Loucy (cell line): ENCODE results near the gene TGM2.

Source experiments
- H2AFZ ChIP-seq: fragments of 200-600 bp; sonication (generic); 2 replicates; pipeline ENCODE4 v1.6.0; 2016; ENCODE audit warnings: antibody characterized with exemption, mild to moderate bottlenecking, low read length, moderate library complexity
- H3F3A ChIP-seq: fragments of 200-600 bp; 2 replicates; pipeline ENCODE4 v1.6.0; 2016; ENCODE audit warnings: antibody characterized with exemption, low read depth, mild to moderate bottlenecking
- H3K27me3 ChIP-seq: fragments of 200-600 bp; sonication (generic); 2 replicates; pipeline ENCODE4 v1.6.1; 2014; ENCODE audit warnings: low read length, mild to moderate bottlenecking; ENCODE audit not compliant: insufficient read depth, poor library complexity, severe bottlenecking
- H3K36me3 ChIP-seq: fragments of 200-600 bp; sonication (generic); 2 replicates; pipeline ENCODE4 v1.6.1; 2016; ENCODE audit warnings: low read length; ENCODE audit not compliant: insufficient read depth
- H3K4me1 ChIP-seq: fragments of 200-600 bp; sonication (generic); 2 replicates; pipeline ENCODE4 v1.5.1; 2014; ENCODE audit warnings: low read length, mild to moderate bottlenecking; ENCODE audit not compliant: insufficient read depth, poor library complexity, severe bottlenecking
- H3K4me2 ChIP-seq: fragments of 200-600 bp; sonication (generic); 2 replicates; pipeline ENCODE4 v1.6.0; 2014; ENCODE audit warnings: antibody characterized with exemption, low read length, low read depth, mild to moderate bottlenecking; ENCODE audit not compliant: poor library complexity, severe bottlenecking
- H3K4me3 ChIP-seq: fragments of 200-600 bp; sonication (generic); 2 replicates; pipeline ENCODE4 v1.5.1; 2014; ENCODE audit warnings: low read length, mild to moderate bottlenecking, mixed read lengths; ENCODE audit not compliant: poor library complexity, severe bottlenecking
- H3K79me2 ChIP-seq: fragments of 200-600 bp; sonication (generic); 2 replicates; pipeline ENCODE4 v1.6.1; 2014; ENCODE audit warnings: low read length; ENCODE audit not compliant: insufficient read depth
- H3K9ac ChIP-seq: fragments of 200-600 bp; sonication (generic); 2 replicates; pipeline ENCODE4 v1.6.0; 2014; ENCODE audit warnings: mild to moderate bottlenecking, low read depth, low read length, moderate library complexity; ENCODE audit not compliant: poor library complexity, severe bottlenecking
- H3K9me2 ChIP-seq: fragments of 200-600 bp; sonication (generic); replicated peaks from 2 replicates; pipeline ENCODE4 v1.6.1; 2016; ENCODE audit warnings: low read depth, low read length, mixed read lengths
- H3K9me3 ChIP-seq: fragments of 200-600 bp; sonication (generic); 2 replicates; pipeline ENCODE4 v1.6.1; 2014; ENCODE audit warnings: mild to moderate bottlenecking, antibody characterized with exemption, low read length, low read depth; ENCODE audit not compliant: insufficient read depth
- H4K20me1 ChIP-seq: fragments of 200-600 bp; sonication (generic); 2 replicates; pipeline ENCODE4 v1.6.0; 2014; ENCODE audit warnings: antibody characterized with exemption, low read length, mild to moderate bottlenecking; ENCODE audit not compliant: insufficient read depth, poor library complexity, severe bottlenecking
- EZH2phosphoT487 ChIP-seq: fragments of 200-600 bp; IDR thresholded peaks from 2 replicates; pipeline ENCODE4 v1.6.1; 2018; ENCODE audit warnings: antibody characterized with exemption, mild to moderate bottlenecking, moderate library complexity, borderline replicate concordance
- TF ChIP-seq, protein P1 (sequence below): fragments of 200-600 bp; sonication (generic); conservative IDR thresholded peaks from 2 replicates; pipeline ENCODE4 v1.5.1; 2014; ENCODE audit warnings: mild to moderate bottlenecking, antibody characterized with exemption, low read length

TGM2 gene

DNA sequence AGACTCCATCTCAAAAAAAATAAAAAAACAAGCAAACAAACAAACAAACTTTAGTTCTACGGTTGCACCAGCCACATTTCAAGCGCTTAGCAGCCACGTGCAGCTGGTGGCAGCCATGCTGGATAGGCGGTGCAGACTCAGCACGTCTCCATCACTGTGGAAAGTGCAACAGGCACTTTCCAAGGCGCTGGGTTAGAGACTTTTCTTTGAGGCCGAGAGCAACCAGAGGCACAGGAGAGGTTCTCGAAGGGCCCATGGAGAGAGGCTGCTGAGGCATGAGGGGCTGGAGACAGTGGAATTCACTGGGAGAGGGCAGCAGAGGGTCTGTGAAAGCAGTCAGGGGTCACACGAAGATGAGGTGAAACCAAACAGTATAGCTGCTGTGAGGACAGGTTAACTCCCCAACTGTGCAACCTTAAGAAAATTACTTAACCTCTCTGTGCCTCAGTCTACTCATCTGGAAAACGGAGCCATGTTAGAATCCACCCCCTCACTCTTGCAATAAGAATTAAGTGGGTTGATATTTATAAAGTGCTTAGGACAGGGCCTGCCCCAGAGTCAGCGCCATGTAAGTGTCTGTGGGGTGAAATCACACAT is 27.5 kb downstream of the TGM2 start:
- no peaks in the 10 kb centered on the region for H4K20me1 ChIP-seq
- no peak overlapping the region for H3K4me2 ChIP-seq
- H3K9ac ChIP-seq, result no peak overlapping the region
- no peak for TF ChIP-seq EZH2phosphoT487
- TF ChIP-seq, protein P1, sequence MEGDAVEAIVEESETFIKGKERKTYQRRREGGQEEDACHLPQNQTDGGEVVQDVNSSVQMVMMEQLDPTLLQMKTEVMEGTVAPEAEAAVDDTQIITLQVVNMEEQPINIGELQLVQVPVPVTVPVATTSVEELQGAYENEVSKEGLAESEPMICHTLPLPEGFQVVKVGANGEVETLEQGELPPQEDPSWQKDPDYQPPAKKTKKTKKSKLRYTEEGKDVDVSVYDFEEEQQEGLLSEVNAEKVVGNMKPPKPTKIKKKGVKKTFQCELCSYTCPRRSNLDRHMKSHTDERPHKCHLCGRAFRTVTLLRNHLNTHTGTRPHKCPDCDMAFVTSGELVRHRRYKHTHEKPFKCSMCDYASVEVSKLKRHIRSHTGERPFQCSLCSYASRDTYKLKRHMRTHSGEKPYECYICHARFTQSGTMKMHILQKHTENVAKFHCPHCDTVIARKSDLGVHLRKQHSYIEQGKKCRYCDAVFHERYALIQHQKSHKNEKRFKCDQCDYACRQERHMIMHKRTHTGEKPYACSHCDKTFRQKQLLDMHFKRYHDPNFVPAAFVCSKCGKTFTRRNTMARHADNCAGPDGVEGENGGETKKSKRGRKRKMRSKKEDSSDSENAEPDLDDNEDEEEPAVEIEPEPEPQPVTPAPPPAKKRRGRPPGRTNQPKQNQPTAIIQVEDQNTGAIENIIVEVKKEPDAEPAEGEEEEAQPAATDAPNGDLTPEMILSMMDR, result no peak
- no peak overlapping the region for H2AFZ ChIP-seq
- H3K4me3 ChIP-seq, result no peak overlapping the region
- H3K9me3 ChIP-seq, result no peaks in the 10 kb centered on the region
- no peaks in the 10 kb centered on the region for H3K79me2 ChIP-seq
- no peaks in the 10 kb centered on the region for H3K27me3 ChIP-seq
- no peaks in the 10 kb centered on the region for H3K36me3 ChIP-seq
- peaks cover 45% of the 10 kb centered on the region for H3K4me1 ChIP-seq
- no peaks in the 10 kb centered on the region; the same call in 1 of the 2 replicates for H3F3A ChIP-seq
- no peaks in the 10 kb centered on the region for H3K9me2 ChIP-seq

DNA sequence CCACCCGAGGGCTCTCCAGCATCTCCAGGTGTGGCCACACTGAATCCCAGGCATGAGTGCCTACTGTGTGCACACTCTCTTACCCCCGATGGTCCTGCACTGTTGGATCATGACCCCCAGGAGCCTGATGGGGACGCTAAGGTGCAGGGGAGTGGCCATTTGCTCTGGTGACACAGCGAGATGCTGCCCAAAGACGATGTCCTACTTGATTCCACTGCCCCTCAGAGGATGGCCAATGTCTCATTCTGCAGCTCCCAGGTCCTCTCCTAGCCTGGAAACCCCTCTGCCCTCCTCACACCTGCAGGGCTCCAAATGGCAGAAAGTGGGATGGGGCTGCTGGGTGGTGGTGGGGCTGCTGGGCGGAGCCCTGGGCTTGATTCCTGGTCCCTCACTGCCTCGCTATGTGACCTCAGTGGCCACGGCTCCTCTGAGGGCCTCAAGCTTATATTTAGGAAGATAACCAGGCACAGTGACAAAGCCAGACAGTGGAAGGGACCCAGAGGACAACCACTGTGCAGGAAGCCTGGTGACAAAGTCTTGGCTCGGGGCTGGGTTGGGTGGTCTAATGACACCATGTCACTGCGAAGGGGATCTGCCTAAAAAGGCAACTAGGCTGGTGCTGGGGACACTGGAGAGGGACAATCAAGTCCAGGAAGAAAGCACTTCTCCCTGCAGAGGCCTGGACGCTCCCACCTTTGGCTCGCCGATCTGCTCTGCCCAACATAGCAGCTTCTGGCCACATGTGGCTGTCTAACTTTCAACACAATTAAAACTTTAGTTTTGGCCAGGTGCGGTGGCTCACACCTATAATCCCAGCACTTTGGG is 28.4 kb downstream of the TGM2 start:
- Histone ChIP-seq H3K4me3 (no peak overlapping the region), H3F3A (no peaks in the 10 kb centered on the region; the same call in 1 of the 2 replicates)

DNA sequence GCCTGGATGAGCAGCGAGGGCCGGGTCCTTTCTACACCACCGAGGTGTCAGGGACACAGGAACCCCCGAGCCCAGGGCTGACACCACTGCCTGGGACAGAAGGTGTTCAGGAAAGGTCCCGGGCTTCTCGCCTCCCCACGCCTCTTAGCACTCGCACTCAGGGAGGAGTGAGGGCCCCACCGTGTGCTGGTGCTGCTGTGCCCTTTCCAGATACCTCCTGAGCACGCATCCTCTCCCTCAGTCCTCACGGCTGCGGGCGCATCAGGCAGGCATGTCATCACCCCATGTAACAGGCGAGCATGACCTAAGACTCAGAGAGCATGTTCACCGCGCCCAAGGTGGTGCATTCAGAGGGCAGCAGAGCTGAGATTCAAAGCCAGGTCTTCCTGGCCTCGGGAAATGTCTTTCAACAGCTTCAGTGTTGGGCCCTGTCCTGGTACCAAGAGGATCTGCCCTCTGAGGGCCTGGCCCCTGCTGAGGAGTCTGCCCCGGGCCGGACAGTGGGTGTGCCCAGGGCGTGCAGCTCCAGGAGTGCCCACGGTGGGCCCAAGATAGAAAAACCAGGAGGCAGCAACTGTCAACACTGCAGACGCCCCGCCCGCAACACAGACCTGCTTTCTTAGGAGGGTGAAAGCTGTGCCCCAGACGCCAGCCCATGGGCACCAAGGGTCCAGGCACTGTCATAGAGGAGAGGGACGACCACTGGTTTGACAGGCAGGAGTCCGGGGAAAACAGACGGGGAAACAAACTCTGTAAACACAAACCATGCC is 29.2 kb downstream of the TGM2 start:
- H3K27me3 ChIP-seq, result no peaks in the 10 kb centered on the region
- H3K36me3 ChIP-seq, result no peaks in the 10 kb centered on the region
- TF ChIP-seq, protein P1, result no peak
- TF ChIP-seq EZH2phosphoT487, result no peak
- no peaks in the 10 kb centered on the region for H3K9me2 ChIP-seq
- H3K9me3 ChIP-seq, result no peaks in the 10 kb centered on the region
- no peaks in the 10 kb centered on the region for H4K20me1 ChIP-seq
- H3K79me2 ChIP-seq, result no peaks in the 10 kb centered on the region
- H3K4me2 ChIP-seq, result no peak overlapping the region
- H3K4me1 ChIP-seq, result peaks cover 41% of the 10 kb centered on the region
- H2AFZ ChIP-seq, result no peak overlapping the region
- no peak overlapping the region for H3K4me3 ChIP-seq
- no peaks in the 10 kb centered on the region; the same call in 1 of the 2 replicates for H3F3A ChIP-seq
- H3K9ac ChIP-seq, result peak overlapping the region; percentile 37

More for the DNA sequence above, 28.4 kb downstream of the TGM2 start:
- no peak overlapping the region for H3K4me2 ChIP-seq
- H3K27me3 ChIP-seq, result no peaks in the 10 kb centered on the region
- H2AFZ ChIP-seq, result no peak overlapping the region
- H3K79me2 ChIP-seq, result no peaks in the 10 kb centered on the region
- peaks cover 45% of the 10 kb centered on the region for H3K4me1 ChIP-seq
- no peaks in the 10 kb centered on the region for H4K20me1 ChIP-seq
- H3K9ac ChIP-seq, result no peak overlapping the region
- no peak for TF ChIP-seq EZH2phosphoT487
- TF ChIP-seq, protein P1, result no peak
- no peaks in the 10 kb centered on the region for H3K36me3 ChIP-seq
- H3K9me2 ChIP-seq, result no peaks in the 10 kb centered on the region
- H3K9me3 ChIP-seq, result no peaks in the 10 kb centered on the region
